ENCODE data around the gene SEMA3B. TPM values are rescaled to one million over a fixed set of nuclear protein-coding genes. Genes with fewer than 3 reads are reported as not detected.

Gene SEMA3B
- total and polyA plus RNA-seq, 9 of the 15 experiments (the other 6 are each of a cell fraction or from before 2014, with no cell fraction given): 0.03 to 1.8 (median 0.55) TPM; not detected in 1

DNA sequence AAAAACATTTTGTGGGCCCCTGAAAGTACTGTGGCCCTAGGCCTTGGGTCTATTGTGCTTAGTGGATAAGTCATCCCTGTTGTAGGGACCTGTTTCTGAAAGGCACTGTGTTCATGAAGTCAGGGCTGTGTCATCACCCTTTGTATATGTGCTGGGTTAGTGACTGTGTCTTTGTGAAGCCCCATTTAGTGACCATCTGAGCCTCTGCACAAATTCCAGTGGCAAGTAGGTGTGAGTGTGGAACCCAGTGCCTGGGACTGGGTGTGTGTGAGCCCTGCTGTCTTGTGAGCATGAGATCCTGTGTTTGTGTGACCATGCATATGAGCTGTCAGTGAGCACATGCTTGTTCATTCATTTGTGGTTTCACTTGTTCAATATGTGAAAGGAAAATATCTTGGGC lies 35.7 kb downstream of the SEMA3B start:
- H3K36me3 ChIP-seq (ENCODE audit: control insufficient read depth, insufficient read depth, low read length): peaks cover 8% of the 10 kb centered on the region; the same call in 2 of the 3 replicates
- peaks cover 30% of the 10 kb centered on the region for H3K79me2 ChIP-seq (ENCODE audit: control insufficient read depth, insufficient read depth, low read length)
- ChIA-PET CTCF (ENCODE audit: low intra/inter-chr PET ratio) (no interaction called here), POLR2A (no interaction called here)
- H3K27ac ChIP-seq (ENCODE audit: extremely low read depth, low read depth, low read length): peak overlapping the region; percentile 24; the same call in 1 of the 3 replicates
- no peaks in the 10 kb centered on the region for H3K9me3 ChIP-seq (replicated peaks; ENCODE audit: control insufficient read depth, insufficient read depth, low read depth, low read length)
- no peak for FAIRE-seq
- no peak overlapping the region for H2AFZ ChIP-seq (ENCODE audit: low read depth, low read length)
- H3K4me2 ChIP-seq (ENCODE audit: insufficient read depth, low read length): no peak overlapping the region
- no peaks in the 10 kb centered on the region for H4K20me1 ChIP-seq (replicated peaks; ENCODE audit: control insufficient read depth, insufficient read depth, low read length)
- H3K4me3 ChIP-seq: no peak overlapping the region
- H3K9me1 ChIP-seq (ENCODE audit: control insufficient read depth, insufficient read depth, low read length): no peaks in the 10 kb centered on the region
- H3K9ac ChIP-seq (ENCODE audit: insufficient read depth in 1 of 2, low read depth in 2 of 2, low read length in 2 of 2): peak overlapping the region in 1 of 2 experiments; percentile 71; a peak in 2 of 4 replicates
- in situ Hi-C loops (cut with MboI) (no loop called here), intact Hi-C loops (cut with micrococcal nuclease) (no loop called here)
- BruUV-seq (replicated peaks): no TSS peak
- DNase-seq (ENCODE audit: extremely low read depth in 1 of 4, low spot score in 3 of 4): no peak
- H3K27me3 ChIP-seq (ENCODE audit: control insufficient read depth in 2 of 2, insufficient read depth in 2 of 2, low read length in 2 of 2): no peaks in the 10 kb centered on the region
- no peak for ATAC-seq
- peaks cover 20 to 37% of the 10 kb centered on the region in 2 experiments; a peak in 4 of 5 replicates for H3K4me1 ChIP-seq (replicated peaks in 1 of 2; ENCODE audit: control insufficient read depth in 2 of 2, insufficient read depth in 2 of 2, low read length in 2 of 2)
- TF ChIP-seq TRIM24 (IDR thresholded peaks at IDR 0.05) (no peak), ZC3H11A (IDR thresholded peaks at IDR 0.05; ENCODE audit: low read depth, low read length) (no peak), ZNF584 (CRISPR knock-in tag; IDR thresholded peaks at IDR 0.05; ENCODE audit: low read depth) (no peak), LARP7 (IDR thresholded peaks at IDR 0.05) (no peak), THAP12 (CRISPR knock-in tag; IDR thresholded peaks at IDR 0.05) (no peak), FOXP4 (CRISPR knock-in tag; IDR thresholded peaks at IDR 0.05; ENCODE audit: borderline replicate concordance) (no peak), IFI16 (CRISPR knock-in tag; IDR thresholded peaks at IDR 0.05) (no peak), ZNF780A (CRISPR knock-in tag; IDR thresholded peaks at IDR 0.05) (no peak), MYNN (IDR thresholded peaks at IDR 0.05) (no peak), MYNN (CRISPR knock-in tag; IDR thresholded peaks at IDR 0.05) (no peak), ZNF224 (CRISPR knock-in tag; IDR thresholded peaks at IDR 0.05) (no peak)
- TF ChIP-seq, protein P1, sequence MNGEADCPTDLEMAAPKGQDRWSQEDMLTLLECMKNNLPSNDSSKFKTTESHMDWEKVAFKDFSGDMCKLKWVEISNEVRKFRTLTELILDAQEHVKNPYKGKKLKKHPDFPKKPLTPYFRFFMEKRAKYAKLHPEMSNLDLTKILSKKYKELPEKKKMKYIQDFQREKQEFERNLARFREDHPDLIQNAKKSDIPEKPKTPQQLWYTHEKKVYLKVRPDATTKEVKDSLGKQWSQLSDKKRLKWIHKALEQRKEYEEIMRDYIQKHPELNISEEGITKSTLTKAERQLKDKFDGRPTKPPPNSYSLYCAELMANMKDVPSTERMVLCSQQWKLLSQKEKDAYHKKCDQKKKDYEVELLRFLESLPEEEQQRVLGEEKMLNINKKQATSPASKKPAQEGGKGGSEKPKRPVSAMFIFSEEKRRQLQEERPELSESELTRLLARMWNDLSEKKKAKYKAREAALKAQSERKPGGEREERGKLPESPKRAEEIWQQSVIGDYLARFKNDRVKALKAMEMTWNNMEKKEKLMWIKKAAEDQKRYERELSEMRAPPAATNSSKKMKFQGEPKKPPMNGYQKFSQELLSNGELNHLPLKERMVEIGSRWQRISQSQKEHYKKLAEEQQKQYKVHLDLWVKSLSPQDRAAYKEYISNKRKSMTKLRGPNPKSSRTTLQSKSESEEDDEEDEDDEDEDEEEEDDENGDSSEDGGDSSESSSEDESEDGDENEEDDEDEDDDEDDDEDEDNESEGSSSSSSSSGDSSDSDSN (IDR thresholded peaks at IDR 0.05; ENCODE audit: borderline replicate concordance in 1 of 2, low read depth in 2 of 2, low read length in 2 of 2): no peak
- TF ChIP-seq, protein P2, sequence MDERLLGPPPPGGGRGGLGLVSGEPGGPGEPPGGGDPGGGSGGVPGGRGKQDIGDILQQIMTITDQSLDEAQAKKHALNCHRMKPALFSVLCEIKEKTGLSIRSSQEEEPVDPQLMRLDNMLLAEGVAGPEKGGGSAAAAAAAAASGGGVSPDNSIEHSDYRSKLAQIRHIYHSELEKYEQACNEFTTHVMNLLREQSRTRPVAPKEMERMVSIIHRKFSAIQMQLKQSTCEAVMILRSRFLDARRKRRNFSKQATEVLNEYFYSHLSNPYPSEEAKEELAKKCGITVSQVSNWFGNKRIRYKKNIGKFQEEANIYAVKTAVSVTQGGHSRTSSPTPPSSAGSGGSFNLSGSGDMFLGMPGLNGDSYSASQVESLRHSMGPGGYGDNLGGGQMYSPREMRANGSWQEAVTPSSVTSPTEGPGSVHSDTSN (CRISPR knock-in tag; IDR thresholded peaks at IDR 0.05; ENCODE audit: low read depth): no peak
- TF ChIP-seq, protein P2 (tag; conservative IDR thresholded peaks at IDR 0.05; ENCODE audit: low read depth): no peak
